NCI-H2196 treated with DMSO at 0.1 percent for 48 hours (cell line): Measurements from ENCODE around the gene SPRYD7.
"Not testable (repeated sequence)": the region's sequence is repeated elsewhere in the genome, so short reads cannot be mapped to it uniquely, and the experiment has no call there.

ENCODE experiments used
- DNase-seq: peaks from one replicate; lab custom pipeline; 2025; ENCODE audit not compliant: unreplicated experiment; lab: John Stamatoyannopoulos, UW

SPRYD7 gene

GRCh38 chr13:49933511-49933910, 2.6 kb downstream of the SPRYD7 start:
- no peak for DNase-seq

- no peak for DNase-seq
These were observed 3.3 kb downstream of the SPRYD7 start for GRCh38 chr13:49932868-49933267.

- no peak for DNase-seq
These were observed 4.1 kb downstream of the SPRYD7 start for GRCh38 chr13:49932066-49932465.

DNA sequence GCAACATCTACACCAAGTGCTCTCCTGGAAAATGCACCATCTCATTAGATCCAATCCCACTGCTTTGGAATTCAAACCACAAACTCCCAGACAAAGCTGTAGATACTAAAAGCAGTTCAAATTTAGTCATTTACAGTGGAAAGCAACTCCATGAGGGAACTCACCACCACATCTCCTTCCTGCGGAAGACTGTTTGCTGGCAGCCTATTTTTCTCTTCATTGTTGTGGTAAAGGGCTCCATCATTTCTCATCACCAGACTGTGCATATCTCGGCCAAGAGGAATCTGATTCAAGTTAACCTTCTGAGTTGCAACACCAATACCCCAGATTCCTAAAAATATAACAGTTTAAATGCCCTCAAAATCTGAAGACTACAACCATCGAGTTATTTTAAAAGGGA, 8.4 kb downstream of the SPRYD7 start:
- no peak for DNase-seq

- DNase-seq: no peak
These were observed 10.2 kb downstream of the SPRYD7 start for GRCh38 chr13:49925881-49926418.

GRCh38 chr13:49922301-49922700, 13.8 kb downstream of the SPRYD7 start:
- no peak for DNase-seq

- DNase-seq: not testable (repeated sequence)
These were observed 15.2 kb downstream of the SPRYD7 start for GRCh38 chr13:49920969-49921368.

- DNase-seq: not testable (repeated sequence)
These were observed 18.0 kb downstream of the SPRYD7 start for GRCh38 chr13:49918106-49918505.

DNA sequence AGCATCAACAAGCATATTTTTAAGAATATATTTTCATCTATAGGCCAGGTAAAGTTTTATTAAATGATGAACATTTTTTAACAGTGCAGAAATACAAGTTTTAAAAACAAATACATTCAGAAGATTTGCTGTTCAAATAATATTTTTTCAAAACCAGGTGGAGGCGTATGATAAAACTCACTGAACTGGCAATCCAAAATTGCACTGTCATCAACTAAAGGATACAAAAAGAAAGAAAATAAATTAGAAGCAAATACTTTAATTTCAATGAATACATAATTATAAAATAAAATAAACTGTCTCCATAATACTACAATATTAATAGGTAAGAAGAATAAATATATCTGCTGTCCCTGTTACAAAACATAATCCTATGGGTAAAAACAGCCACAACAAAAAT, 21.2 kb downstream of the SPRYD7 start:
- DNase-seq: no peak

DNA sequence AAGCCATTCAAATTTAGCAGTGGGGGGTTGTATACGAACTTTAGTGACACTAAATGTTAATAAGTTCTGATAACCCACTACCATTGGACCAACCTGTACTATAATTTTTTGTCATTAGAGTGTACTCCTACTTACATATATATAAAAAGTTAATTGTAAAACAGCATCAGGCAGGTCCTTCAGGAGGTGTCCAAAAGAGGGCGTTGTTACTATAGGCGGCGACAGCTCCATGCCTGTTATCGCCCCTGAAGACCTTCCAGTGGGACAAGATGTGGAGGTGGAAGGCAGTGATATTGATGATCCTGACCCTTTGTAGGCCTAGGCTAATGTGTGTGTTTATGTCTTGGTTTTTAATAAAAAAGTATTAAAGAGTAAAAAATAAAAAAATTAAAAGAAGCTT, 27.5 kb downstream of the SPRYD7 start:
- no peak for DNase-seq

DNA sequence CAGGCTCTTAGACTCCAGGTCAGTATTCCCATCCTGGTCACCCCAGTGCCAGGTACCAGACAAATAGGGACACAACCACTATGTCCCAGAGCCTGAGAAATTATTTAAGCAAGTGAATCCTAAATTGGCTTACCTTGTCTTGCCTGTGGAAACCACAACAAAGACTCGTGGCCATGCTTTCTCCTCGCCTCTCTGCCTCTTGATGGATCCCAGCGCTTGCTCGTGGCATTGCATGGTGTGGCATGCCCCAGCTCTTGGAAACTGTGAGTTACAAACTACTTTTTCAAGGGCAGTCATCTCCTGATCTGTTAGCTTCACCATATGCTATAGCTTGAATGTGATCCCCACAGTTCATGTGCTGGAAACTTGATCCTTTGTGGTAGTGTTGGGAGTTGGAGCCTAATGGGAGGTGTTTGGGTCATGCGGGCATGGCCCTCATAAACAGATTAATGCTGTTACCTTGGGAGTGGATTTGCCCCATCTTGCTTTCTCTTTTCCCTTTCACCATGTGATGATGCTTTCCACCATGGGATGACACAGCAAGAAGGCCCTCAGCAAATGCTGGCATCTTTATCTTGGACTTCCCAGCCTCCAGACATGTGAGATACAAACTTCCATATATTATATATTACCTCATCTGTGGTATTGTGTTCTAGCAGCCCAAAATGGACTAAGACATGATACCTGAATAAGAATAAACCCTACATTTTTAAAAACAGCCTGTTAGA, 31.2 kb downstream of the SPRYD7 start:
- DNase-seq: no peak

- no peak for DNase-seq
These were observed 37.3 kb downstream of the SPRYD7 start for GRCh38 chr13:49898792-49899191.

- DNase-seq: no peak
These were observed 38.4 kb downstream of the SPRYD7 start for GRCh38 chr13:49897713-49898112.

DNA sequence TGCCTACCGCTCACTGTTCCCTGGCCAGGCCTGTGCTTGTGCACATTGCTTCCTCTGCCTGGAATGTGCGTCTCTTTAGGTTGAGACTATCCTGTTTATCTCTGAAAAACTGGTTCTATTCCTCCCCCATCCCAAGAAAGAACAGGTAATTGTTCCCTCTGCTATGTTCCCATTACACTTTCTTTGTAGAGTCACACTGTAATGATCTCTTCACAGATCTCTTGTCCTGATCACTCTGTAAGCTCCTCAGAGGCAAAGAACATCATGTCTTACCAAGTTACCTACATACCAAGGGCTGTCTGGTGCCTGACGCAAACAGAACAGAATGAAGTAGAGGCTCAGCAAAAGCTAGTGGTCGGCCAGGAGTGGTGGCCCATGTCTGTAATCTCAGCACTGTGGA, 40.3 kb downstream of the SPRYD7 start:
- DNase-seq: no peak

GRCh38 chr13:49893591-49893990, 42.5 kb downstream of the SPRYD7 start:
- no peak for DNase-seq

GRCh38 chr13:49890376-49890775, 45.8 kb downstream of the SPRYD7 start:
- no peak for DNase-seq

DNA sequence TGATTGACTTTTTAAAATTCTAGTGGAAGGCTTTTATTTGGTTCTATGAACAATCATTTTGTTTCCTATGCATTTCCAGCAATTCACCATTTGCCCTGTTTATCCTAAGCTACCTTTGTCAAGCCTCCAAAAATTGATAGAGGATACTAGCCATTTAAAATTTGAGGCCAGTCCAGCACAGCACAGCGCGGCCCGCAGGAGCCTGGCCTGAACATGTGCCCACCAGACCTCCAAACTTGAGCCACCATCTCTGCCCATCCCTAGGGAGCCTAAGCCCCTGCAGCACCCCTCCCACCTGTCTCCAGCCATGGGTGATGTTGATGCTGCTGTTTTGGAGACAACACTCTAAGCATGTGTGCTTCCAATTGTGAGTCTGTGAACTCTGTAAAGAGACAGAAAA, 57.5 kb downstream of the SPRYD7 start:
- no peak for DNase-seq

DNA sequence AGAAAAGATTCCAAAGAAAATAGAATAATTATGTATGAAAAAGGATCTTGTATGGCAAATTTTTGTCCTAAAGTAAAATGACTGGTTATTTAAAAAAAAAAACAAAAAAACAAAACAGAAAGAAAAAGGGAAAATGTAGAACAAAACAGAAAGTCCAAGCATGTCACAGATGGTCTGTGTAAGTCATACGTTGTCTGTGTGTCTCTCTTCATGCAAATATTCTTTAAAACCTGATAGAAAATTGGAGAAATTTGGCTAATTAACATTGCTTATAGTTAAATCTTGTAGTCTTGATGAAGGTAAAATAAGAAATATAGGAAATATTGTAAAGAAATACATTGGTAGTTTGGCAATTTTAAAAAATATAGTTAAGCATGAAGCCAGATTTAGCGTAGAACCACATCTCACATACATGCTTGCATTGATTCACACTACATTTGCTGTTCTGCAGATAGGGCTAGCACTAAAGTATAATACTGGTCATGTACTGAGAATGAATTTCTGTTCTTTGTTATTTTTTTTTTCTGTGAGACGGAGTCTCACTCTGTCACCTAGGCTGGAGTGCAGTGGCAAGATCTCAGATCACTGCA, 58.4 kb downstream of the SPRYD7 start:
- DNase-seq: no peak

- DNase-seq: no peak
These were observed 61.7 kb downstream of the SPRYD7 start for GRCh38 chr13:49874430-49874829.

GRCh38 chr13:49869519-49869918, 66.6 kb downstream of the SPRYD7 start:
- DNase-seq: no peak

DNA sequence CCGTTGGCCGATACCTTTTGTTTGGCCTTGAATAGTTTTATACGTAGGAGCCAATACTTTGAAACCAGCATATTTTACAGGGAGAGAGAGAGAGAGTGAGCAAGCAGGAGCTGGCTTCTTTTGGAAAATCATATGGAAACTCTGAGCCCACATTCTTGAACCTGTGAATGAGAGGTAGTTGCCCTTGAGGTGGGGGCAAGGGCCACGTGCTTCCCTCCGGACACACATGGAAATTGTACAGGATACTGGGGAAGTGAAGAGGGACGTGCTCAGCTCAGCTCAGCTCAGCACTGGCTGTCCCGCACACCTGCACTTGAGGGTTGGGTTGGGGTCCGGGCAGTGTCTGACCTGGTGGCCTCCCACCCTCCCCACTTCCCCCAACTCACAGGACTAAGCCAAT, 68.3 kb downstream of the SPRYD7 start:
- no peak for DNase-seq

DNA sequence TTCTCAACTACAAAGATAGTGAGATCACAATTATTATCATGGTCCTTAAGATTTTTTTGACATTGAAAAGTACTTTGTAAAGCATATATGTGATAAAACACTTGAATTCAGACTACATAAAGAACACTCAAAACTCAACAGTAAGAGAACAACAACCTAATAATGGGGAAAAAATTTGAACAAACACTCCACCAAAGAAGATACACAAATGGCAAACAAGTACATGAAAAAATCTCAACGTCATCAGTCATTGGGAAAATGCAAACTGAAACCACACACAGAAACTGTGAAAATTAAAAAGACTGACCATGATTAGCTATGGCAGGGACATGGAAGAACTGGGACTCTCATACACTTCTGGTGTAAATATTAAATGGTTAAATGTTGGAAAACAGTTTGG, 70.9 kb downstream of the SPRYD7 start:
- no peak for DNase-seq

GRCh38 chr13:49864509-49864908, 71.6 kb downstream of the SPRYD7 start:
- no peak for DNase-seq
